Lung microvascular endothelial cell (primary cell): ENCODE data around the gene ZP3. TPM values are rescaled to one million over a fixed set of nuclear protein-coding genes. Genes with fewer than 3 reads are reported as not detected.
"Not testable (repeated sequence)": the region's sequence is repeated elsewhere in the genome, so short reads cannot be mapped to it uniquely, and the experiment has no call there.

Source experiments
- DNase-seq, 2 donors: peaks; one replicate each; pipeline versions ENCODE4 v3.0.0 to v3.0.0-alpha.2; 2010; ENCODE audit warnings: low read depth in 2 of 2
- total RNA-seq: library from RNA; depleted of rRNA; stranded (reverse); fragments of >200 nt; gene quantifications from 2 replicates; pipeline ENCODE4 v1.2.1, GENCODE V29; 2014

ZP3 gene
- total RNA-seq, 1 donor from 2014 or later = 1.8 TPM

DNA sequence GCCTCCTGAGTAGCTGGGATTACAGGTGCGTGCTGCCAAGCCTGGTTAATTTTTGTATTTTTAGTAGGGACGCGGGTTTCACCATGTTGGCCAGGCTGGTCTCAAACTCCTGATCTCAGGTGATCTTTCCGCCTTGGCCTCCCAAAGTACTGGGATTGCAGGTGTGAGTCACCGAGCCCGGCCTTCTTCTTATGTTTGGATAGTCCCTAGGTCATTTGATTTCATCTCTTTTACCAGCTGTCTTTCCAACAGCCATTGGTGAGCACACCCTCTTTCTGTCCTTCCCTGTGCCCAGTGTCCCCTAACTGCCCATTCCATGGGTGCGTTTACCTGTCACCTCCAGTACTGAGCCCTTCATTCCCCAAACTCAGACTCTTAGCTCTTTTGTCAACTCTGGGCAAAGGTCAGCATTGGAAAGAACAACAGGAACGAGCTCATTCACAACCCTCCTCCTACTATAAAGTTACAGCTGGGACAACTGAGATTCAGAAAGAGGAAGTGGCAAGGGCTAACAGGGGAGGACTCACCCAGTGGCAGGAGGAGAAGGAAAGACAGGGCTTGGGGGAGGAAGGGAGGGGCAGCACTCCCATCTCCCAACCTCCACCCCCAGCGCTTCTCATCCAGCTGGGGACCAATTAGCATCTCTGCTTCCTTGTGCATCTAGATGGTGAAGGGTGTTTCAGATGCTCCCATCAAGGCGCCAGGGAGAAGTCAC is 20.8 kb upstream of the ZP3 start:
- DNase-seq = no peak

DNA sequence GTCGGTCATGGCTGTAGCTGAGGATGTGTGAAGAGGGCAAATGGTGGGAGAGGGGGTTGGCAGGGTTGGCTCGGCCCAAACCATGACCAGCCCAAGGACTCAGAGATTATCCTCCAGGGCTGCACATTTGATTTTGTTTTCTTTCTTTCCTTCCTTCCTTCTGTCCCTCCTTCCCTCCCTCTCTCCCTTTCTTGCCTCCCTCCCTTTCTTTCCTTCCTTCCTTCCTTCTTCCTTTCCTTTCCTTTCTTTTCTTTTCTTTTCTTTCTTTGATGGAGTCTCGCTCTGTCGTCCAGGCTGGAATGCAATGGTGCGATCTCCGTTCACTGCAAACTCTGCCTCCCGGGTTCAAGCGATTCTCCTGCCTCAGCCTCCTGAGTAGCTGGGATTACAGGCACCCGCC is 19.0 kb upstream of the ZP3 start:
- DNase-seq = no peak

DNA sequence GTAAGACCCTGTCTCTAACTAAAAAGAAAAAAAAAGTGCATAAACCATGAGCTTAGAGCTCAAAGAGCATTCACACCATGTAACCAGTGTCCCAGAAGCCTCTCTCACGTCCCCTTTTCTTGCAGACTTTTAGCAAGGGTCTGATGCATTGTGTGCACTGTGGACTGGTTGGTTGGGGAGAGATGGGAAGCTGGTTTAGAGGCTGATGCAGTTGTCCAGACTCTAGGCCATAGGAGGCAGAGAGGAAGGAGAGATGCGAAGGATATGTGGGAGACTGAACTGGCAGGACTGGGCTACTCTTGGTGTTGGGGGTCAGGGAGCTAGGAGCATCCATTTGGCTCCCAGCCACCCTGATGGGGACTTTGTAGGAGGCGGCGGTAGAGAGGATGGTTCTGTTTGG is 17.0 kb upstream of the ZP3 start:
- no peak for DNase-seq

DNA sequence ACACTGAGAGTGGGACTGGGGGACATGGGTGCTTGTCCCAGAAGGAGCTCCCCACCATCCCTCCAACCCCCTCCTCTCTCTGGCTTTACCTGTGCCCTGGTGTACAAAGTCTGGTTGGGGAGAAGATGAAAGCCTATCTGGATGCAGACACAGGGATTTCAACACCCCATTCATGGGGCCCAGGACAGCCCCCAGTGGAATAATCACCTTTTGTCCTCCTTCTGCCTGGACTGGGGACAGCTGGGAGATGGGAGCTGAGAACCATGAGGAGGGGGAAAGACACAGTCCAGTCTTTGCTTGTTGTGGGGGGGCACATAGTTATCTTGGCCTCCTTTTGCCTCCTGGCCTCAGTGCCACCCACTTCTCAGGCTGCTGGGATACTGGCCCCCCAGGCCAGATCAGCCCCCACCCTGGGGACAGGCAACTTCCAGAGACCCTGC is 16.6 kb upstream of the ZP3 start:
- no peak for DNase-seq

DNA sequence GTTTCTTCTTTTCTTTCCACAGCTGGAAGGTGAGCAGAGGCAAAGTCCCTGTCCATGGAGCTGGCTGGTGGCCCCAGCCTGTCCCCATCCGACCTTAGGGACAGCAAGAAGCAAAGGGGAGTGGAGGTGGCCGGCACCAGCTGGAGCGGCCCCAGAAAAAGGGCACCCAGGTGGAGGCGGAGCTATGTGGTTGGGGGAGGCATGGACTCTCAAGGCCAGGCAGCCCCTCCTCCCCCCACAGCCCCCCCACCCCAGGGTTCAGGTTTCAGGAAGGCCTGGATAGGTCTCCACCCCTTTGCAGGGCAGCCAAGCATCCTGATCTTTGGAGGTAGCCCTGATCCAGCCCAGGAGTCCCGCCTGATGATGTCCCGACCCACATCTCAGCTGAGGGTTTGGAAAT is 15.2 kb upstream of the ZP3 start, which contains the start of gene SSC4D:
TSS of gene SSC4D (minus strand) at position 161 of the 400 bp plus-strand sequence. CDS start 5,258 bp downstream, outside the sequence.
- DNase-seq = no peak

DNA sequence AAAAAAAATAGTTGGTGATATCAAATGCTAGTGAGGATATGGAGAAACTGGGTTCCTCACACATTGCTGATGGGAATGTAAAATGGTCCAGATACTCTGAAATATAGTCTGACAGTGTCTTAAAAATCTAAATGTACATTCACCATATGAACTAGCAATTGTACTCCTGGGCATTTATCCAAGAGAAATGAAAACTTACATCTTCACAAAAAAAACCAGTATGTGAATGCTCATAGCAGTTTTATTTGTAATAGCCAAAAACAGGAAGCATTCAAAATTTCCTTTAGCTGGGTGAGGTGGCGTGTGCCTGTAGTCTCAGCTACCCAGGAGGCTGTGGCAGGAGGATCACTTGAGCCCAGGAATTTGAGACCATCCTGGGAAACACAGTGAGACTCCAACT is 13.1 kb upstream of the ZP3 start:
- DNase-seq = no peak

DNA sequence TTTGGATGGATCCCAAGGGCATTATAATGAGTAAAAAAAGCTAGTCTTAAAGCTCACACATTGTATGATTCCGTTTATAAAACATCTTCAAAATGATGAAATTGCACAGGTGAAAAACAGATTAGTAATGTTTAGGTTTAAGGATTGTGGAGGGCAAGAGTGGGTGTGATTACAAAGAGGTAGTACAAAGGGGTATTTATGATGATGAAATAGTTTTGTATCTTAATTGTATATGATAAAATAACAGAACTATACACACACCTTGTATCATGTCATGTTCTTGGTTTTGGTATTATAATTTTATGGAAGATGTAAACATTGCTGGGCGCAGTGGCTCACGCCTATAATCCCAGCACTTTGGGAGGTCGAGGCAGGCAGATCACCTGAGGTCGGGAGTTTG is 12.5 kb upstream of the ZP3 start:
- DNase-seq = no peak

DNA sequence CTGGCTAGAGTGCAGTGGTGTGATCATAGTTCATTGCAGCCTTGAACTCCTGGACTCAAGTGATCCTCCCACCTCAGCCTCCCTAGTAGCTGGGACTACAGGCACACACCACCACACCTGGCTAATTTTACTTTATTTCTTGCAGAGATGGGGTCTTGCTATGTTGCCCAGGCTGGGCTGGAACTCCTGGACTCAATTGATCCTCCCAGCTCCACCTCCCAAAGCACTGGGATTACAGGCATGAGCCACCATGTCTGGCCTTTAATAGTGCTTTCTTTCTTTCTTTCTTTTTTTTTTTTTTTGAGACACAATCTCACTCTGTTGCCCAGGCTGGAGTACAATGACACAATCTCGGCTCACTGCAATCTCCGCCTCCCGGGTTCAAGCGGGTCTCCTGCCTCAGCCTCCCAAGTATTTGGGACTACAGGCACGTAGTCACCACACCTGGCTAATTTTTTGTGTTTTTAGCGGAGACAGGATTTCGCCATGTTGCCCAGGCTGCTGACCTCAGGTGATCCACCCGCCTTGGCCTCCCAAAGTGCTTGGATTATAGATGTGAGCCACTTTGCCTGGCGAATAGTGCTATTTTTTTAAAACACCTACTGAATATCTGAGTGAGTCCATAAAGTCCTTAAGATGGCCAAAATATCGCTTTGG is 7.0 kb upstream of the ZP3 start:
- not testable (repeated sequence) for DNase-seq

DNA sequence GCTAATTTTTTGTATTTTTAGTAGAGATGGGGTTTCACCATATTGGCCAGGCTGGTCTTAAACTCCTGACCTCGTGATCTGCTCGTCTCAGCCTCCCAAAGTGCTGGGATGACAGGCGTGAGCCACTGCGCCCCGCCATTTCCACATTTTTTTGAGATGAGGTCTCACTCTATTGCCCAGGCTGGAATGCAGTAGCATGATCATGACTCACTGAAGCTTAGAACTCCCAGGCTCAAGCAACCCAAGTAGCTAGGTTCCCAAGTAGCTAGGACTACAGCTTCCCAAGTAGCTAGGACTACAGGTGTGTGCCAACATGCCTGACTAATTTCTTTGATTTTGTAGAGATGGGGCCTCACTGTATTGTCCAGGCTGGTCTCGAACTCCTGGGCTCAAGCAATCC is 3.7 kb upstream of the ZP3 start:
- DNase-seq = peak in 1 of 2 donors; percentile 81

DNA sequence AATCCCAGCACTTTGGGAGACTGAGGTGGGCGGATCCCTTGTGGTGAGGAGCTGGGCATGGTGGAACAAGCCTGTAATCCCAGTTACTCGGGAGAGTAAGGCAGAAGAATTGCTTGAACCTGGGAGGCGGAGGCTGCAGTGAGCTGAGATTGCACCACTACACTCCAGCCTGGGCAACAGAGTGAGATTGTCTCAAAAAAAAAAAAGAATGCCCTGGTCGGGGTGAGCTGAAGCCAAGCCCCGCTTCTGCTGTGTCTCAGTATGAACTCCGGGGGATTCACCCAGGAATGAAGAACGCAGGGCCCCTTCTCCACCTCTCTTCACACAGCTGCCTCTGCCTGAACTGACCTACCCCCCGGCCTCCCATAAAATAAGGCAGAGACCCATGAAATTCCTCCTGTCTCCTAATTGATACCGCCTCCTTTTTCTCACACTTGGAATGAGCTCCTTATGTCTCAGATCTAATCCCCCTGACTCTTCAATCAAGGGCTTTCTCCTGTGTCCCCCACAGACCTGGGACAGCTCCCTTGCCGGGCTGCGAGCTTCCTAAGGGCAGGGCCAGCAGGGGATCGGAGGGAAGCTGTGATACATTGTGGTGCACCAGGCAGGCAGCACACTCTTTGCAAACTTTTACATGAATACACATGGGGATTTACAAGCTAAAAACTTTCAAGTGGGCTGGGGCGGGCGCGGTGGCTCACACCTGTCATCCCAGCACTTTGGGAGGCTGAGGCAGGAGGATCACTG is 911 bp upstream of the ZP3 start:
- no peak for DNase-seq

DNA sequence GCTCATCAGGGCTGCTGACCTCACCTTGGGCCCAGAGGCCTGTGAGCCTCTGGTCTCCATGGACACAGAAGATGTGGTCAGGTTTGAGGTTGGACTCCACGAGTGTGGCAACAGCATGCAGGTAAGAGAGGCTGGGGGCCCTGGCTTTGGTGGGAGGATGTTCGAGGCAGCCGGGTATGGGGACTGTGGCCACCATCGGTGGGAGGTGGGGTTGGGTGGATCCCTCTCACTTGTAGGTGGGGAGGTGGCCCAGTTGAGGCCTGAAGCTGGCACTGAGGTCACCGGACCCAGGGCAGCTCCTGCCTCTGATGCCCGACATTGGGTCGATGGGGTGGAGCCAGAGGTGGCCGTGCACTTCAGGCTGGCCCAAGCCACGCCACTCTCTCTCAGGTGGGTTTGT is 406 bp downstream of the ZP3 start:
- no peak for DNase-seq

DNA sequence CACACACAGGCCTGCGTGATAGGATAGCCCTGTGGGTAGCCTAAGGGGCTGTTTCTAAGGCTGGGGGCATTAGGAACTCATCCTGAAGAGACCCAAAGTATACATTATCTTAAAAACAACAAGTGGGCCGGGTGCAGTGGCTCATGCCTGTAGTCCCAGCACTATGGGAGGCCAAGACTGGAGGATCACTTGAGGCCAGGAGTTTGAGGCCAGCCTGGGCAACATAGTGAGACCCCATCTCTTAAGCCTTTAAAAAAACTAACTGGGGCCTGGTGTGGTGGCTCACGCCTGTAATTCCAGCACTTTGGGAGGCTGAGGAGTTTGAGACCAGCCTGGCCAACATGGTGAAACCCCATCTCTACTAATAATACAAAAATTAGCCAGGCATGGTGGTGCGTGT is 808 bp downstream of the ZP3 start:
- DNase-seq = not testable (repeated sequence)

DNA sequence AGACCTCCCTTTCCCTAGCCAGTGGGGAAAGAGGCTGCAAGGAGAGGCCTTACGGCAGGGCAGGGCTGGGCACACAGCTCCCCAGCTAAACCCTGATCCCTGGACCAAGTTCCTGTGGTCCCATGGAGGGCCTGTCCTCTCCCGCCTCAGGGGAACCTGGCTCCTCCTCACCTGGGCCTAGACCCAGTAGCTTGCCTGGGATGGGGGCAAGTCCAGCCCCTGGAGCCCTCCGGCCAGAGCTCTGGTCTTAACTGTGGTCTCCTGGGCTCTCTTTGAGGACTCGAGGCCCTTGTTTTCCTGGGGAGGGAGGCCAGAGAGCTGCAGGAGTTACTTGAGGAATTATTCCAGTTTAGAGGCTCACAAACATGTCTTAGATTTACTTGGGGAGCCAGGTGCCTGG is 1.5 kb downstream of the ZP3 start:
- DNase-seq = no peak

DNA sequence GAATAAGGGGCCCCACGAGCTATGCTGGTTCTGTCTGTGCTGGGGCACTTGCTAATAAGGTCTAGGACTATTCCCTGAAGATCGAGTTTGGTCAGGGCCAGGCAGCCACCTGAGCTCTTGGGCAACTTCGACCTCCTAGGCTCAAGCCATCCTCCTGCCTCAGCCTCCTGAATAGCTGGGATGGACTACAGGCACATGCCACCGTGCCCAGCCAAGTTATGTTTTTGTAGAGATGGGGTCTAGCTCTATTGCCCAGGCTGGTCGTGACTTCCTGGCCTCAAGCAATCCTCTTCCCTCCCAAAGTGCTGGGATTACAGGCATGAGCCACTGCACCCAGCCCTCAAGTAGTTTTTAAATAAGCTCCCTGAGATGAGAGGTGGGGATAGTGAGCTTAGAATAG is 2.9 kb downstream of the ZP3 start:
- DNase-seq = no peak

DNA sequence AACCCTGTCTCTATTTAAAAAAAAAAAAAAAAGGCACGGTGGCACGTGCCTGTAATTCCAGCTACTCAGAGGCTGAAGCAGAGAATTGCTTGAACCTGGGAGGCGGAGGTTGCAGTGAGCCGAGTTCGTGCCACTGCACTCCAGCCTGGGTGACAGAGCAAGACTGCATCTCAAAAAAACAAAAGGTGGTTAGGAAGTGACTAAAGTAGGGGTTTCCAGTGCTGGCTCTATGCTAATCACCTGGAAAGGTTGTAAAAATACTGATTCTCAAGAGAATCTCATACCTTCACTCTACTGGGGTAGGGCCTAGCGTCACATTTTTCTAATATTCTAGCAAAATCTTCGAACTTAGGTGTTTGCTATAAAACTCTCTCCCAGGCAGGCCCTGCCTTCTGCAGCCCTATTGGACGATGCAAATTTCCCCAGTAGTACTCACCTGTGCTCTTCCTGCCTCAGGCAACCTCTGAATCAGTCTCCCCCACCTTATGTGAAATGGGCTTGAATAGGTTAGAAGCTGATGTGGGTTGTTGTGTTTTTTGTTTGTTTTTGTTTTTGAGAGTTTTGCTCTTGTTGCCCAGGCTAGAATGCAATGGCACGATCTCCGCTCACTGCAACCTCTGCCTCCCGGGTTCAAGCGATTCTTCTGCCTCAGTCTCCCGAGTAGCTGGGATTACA is 3.5 kb downstream of the ZP3 start:
- no peak for DNase-seq

DNA sequence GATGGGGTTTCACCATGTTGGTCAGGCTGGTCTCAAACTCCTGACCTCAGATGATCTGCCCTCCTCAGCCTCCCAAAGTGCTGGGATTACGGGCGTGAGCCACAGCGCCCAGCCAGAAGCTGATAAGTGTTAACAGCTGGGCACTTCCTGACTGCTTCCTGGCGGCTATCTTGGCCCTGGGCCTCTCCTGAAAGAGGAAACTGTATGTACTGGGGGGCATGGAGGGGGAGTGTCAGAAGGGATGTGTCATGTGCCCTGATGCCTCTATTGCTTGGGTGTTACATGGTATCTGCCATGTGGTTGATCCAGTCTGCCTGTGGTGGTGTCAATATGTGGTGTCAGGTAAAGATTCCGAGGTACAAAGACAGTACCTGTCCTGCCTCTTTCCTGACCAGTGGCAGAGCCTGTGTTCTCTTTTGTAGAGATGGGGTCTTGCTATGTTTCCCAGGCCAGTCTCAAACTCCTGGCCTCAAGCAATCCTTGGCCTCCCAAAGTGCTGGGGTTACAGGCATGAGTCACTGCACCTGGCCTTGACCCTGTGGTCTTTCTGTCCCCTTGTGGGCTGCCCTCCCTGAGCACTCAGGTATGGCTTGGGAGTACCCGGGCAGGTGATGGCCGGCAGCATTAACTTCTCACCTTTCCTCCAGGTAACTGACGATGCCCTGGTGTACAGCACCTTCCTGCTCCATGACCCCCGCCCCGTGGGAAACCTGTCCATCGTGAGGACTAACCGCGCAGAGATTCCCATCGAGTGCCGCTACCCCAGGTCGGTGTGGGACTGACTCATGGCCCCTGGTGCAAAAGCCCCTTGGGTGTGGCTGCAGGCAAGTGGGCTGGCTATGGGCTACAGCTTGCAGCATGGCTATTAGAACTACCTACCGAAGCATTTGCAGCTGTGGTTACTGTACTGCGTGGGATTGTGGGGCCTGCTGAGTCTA is 4.4 kb downstream of the ZP3 start:
- DNase-seq = peak; percentile 57 to 61

DNA sequence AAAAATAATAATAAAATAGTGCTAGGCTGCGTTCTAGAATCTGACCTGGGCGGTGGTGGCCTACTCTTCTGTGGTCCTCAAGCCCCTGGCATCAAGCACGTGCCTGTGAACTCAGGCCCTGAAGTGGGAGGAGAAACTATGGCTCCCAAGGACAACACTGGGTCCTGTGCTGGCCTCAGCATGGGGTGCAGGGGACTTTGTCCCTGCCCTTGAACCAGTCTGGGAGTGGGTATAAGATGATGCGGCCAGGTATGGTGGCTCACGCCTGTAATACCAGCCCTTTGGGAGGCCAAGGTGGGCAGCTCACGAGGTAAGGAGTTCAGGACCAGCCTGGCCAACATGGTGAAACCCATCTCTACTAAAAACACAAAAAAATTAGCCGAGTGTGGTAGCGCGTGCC is 5.5 kb downstream of the ZP3 start:
- DNase-seq = no peak

DNA sequence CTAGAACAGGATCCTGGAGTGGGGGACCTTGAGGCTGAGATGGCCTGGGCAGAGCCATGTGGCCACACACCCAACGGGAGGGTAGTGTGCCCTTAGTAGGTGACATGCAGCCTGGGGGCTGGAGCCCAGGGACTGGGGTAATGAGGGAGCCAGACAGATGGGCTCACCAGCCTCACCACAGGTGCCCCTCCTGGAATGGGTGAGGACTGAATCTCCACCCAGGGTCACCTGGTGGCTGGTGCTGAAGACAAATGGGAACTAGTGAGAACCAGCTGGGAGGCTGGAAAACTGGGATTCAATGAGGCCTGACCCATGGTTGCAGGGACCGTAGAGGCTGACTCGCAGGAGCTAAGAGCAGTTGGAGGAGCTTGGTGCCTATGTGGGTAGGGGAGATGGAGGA is 6.1 kb downstream of the ZP3 start:
- DNase-seq = no peak

DNA sequence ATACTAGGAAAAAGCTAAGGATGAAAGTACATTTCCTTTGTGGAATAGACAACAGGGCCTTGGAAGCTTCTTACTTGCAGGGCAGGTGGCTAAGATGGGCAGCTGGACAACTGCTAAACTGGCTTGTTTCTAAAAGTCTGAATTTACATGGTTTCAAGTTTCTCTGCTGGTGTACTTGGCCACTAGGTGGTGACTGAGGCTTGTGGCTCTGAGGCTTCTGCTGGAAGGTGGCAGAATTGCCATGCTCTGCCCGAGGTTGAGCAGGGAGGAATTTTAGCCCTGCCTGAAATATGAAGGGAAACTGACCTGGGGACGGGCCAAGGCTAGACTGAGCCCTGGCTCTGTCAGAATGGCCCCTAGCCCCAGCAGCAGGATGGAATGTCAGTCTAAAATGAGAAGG is 13.1 kb downstream of the ZP3 start:
- DNase-seq = peak; percentile 88 to 89

DNA sequence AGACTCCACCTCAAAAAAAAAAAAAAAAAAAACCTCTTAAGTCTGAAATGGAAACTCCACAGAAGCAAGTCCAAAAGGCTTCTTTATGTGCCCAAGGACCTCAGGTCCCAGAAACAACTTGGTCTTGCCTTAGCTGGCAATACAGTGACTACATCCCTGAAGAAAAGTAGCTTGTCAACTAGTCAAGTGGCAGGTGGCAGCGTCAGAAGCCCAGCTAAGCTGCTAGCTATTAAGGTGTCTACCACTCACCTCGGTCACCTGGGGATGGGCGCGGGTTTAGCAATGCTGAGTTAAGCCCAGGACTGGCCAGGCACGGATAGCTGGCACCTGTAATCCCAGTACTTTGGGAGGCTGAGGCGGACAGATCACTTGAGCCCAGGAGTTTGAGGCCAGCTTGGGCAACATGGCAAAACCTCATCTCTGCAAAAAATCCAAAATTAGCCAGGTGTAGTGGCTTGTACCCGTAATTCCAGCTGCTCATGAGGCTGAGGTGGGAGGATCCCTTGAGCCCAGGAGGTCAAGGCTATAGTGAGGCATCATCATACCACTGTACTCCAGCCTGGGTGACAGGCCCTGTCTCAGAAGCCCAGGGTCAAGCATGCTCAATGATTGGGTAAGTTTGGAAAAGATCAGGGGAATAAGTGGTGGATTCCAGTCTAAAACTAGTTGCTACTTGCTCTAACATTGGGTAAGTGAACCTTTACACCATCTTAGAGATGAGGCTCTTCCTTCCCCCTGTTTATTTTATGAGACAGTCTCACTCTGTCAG is 14.6 kb downstream of the ZP3 start:
- DNase-seq = not testable (repeated sequence)
